ENCODE measurements around the gene ADAMTS15. TPM values are rescaled to one million over a fixed set of nuclear protein-coding genes. Genes with fewer than 3 reads are reported as not detected.

Gene ADAMTS15
- total RNA-seq, 4 donors from 2014 or later: 8.4 to 11.8 (median 9.5) TPM

DNA sequence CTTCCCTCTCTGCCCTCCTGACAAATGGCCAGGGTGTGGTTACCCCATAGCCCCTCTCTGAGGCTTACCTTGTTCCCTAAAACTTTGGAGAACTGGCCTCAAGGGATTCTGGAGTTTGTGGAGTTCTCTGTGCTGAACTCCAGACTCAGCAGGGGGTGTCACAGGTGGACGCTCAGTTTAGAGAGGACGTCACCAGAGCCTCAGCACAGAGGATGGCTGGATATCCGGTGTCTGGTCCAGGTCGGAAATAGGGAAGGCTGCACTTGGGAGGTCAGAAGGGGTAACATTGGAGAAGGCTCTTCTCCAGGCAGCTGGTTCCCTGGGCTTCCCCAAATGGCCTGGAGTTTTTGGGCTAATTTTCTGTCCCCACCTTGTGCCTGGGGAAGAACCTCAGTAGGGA is 64.2 kb downstream of the ADAMTS15 start:
- Histone ChIP-seq H3K27me3 (no peaks in the 10 kb centered on the region), H3K27ac (peak overlapping the region in 1 of 4 donors; percentile 15), H3K36me3 (no peaks in the 10 kb centered on the region), H3K4me1 (peaks cover 3 to 37% (median 5%) of the 10 kb centered on the region in 3 donors), H3K4me3 (no peak overlapping the region), H3K9me3 (no peaks in the 10 kb centered on the region)
- peak; percentile 32 for ATAC-seq
- 83% methylated on average over 2 of the region's 4 CpGs for WGBS, 2 donors (ENCODE audit: low coverage in 1 of 2)
- TF ChIP-seq POLR2A (IDR thresholded peaks at IDR 0.05) (no peak), POLR2AphosphoS5 (IDR thresholded peaks at IDR 0.05) (no peak), EP300 (IDR thresholded peaks at IDR 0.05) (no peak)
- TF ChIP-seq, protein P1, sequence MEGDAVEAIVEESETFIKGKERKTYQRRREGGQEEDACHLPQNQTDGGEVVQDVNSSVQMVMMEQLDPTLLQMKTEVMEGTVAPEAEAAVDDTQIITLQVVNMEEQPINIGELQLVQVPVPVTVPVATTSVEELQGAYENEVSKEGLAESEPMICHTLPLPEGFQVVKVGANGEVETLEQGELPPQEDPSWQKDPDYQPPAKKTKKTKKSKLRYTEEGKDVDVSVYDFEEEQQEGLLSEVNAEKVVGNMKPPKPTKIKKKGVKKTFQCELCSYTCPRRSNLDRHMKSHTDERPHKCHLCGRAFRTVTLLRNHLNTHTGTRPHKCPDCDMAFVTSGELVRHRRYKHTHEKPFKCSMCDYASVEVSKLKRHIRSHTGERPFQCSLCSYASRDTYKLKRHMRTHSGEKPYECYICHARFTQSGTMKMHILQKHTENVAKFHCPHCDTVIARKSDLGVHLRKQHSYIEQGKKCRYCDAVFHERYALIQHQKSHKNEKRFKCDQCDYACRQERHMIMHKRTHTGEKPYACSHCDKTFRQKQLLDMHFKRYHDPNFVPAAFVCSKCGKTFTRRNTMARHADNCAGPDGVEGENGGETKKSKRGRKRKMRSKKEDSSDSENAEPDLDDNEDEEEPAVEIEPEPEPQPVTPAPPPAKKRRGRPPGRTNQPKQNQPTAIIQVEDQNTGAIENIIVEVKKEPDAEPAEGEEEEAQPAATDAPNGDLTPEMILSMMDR (IDR thresholded peaks at IDR 0.05): no peak

DNA sequence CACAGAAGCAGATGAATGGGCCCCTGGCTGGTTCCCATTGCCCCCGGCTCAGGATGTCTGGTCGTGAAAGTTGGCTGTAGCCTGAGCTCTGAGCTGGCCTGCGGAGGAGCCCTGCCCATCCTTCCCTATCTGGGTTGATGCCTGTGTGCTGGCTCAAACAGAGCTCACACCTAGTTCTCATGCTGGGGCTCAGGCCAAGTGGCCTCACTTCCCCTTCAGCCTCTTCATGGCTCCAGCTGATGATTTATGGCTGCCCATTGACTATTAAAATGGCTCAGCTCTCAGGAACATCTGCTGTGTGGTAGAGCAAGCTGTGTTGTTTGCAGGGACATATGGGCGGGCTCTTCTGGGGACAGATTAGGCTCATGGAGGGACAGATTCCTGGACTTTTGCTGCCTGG is 64.7 kb downstream of the ADAMTS15 start:
- ATAC-seq: peak; percentile 46
- peaks cover 3 to 37% (median 5%) of the 10 kb centered on the region in 3 donors for H3K4me1 ChIP-seq
- H3K9me3 ChIP-seq: no peaks in the 10 kb centered on the region
- TF ChIP-seq, protein P1 (IDR thresholded peaks at IDR 0.05): no peak
- TF ChIP-seq EP300 (IDR thresholded peaks at IDR 0.05) (no peak), POLR2A (IDR thresholded peaks at IDR 0.05) (no peak), POLR2AphosphoS5 (IDR thresholded peaks at IDR 0.05) (no peak)
- H3K27me3 ChIP-seq: no peaks in the 10 kb centered on the region
- no peaks in the 10 kb centered on the region for H3K36me3 ChIP-seq
- peak overlapping the region in 1 of 4 donors; percentile 15 for H3K27ac ChIP-seq
- no peak overlapping the region for H3K4me3 ChIP-seq
- WGBS, 2 donors (ENCODE audit: low coverage in 1 of 2): 24 to 86% methylated on average over 3 of the region's 4 CpGs

DNA sequence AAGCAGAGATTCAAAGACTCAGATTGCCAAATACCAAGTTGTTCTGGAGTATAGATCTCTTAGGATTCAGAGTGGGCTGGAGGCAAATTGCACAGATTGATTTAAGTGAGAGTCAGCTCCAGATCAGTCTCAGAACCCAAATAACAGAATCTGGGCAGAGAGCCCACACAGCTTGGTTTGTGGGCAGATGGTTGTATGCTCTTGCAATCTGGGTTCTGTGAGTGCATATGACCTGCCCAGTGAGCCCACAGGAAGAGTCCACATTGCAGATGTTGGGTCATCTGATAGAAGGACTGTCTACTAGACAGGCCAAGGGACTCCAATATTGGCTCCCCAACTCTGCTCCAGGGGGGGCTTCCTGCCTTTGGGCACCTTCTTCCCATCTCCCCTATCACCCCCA is 65.9 kb downstream of the ADAMTS15 start:
- Histone ChIP-seq H3K27ac (no peak overlapping the region), H3K4me1 (peaks cover 3 to 37% (median 5%) of the 10 kb centered on the region in 3 donors), H3K36me3 (no peaks in the 10 kb centered on the region), H3K4me3 (no peak overlapping the region), H3K9me3 (no peaks in the 10 kb centered on the region), H3K27me3 (no peaks in the 10 kb centered on the region)
- TF ChIP-seq POLR2AphosphoS5 (IDR thresholded peaks at IDR 0.05): no peak
- TF ChIP-seq, protein P1 (IDR thresholded peaks at IDR 0.05): no peak
- TF ChIP-seq EP300 (IDR thresholded peaks at IDR 0.05): no peak
- TF ChIP-seq POLR2A (IDR thresholded peaks at IDR 0.05): no peak
- no peak for ATAC-seq

DNA sequence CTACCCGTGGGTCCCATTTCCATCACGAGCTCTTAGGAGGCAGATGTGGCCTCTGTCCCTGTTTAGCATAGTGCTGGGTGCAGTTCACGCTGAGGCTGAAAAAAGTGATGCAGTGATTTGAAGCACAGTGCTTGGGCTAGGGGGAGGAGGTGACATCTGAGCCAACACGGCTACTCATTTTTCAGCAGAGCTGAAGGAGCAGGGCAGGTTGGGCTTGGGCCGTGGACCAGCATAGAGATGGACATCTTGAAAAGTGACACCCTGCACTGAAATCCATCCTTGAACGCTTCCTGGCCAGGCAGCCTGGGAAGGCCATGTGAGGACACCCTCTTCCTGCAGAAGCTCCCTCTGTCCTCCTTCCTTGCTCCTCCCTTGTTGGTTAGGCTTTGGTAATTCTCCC is 66.4 kb downstream of the ADAMTS15 start:
- H3K9me3 ChIP-seq: no peaks in the 10 kb centered on the region
- 73 to 88% methylated on average over 2 to 6 of the region's 6 CpGs for WGBS, 2 donors (ENCODE audit: low coverage in 1 of 2)
- H3K4me3 ChIP-seq: no peak overlapping the region
- H3K36me3 ChIP-seq: no peaks in the 10 kb centered on the region
- ATAC-seq: no peak
- no peak for TF ChIP-seq POLR2AphosphoS5 (IDR thresholded peaks at IDR 0.05)
- TF ChIP-seq EP300 (IDR thresholded peaks at IDR 0.05): no peak
- TF ChIP-seq POLR2A (IDR thresholded peaks at IDR 0.05): no peak
- TF ChIP-seq, protein P1 (IDR thresholded peaks at IDR 0.05): no peak
- H3K27ac ChIP-seq: no peak overlapping the region
- H3K27me3 ChIP-seq: no peaks in the 10 kb centered on the region
- peaks cover 3 to 36% (median 5%) of the 10 kb centered on the region in 3 donors for H3K4me1 ChIP-seq

DNA sequence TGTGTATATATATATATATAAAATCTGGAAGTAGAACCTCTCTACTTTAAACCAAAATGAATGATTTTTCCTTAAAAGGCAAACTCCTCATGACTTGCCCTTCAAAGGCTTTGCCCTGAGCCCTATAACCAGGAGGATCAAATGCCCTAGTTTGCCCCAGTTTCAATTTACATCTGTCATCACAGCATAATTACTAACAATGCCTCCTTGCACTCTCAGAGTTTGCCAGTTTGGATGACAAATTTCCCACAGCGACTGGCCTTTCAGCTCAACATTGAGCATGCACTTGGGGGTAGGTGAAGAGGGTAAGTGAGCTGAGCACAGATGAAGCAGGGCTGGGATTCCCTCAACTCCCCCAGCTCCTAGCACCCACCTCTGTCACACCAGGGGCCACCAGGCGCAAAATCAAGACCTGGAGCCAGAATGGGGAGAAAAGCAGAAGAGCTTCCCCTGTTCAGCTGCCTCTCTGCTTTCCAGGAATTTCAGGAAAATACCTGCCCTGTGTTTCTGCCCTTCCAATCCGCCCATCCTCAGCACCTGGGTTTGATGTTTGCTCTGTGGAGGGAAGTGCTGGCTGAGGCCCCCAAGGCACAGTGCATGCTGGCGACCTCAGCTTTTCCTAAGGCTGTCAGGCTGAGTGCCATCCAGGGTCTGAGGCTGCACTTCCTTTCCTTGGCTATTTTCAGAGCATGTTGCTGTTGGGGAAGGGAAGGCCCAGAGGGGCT is 67.5 kb downstream of the ADAMTS15 start:
- WGBS, 2 donors (ENCODE audit: low coverage in 1 of 2): no CpG with 5 or more reads among the region's 4 CpGs
- TF ChIP-seq, protein P1 (IDR thresholded peaks at IDR 0.05): no peak
- TF ChIP-seq POLR2A (IDR thresholded peaks at IDR 0.05) (no peak), POLR2AphosphoS5 (IDR thresholded peaks at IDR 0.05) (no peak), EP300 (IDR thresholded peaks at IDR 0.05) (no peak)

More for the DNA sequence above, 67.5 kb downstream of the ADAMTS15 start:
- no peak overlapping the region for H3K27ac ChIP-seq
- H3K36me3 ChIP-seq: no peaks in the 10 kb centered on the region
- H3K27me3 ChIP-seq: no peaks in the 10 kb centered on the region
- no peak overlapping the region for H3K4me3 ChIP-seq
- H3K4me1 ChIP-seq: peaks cover 0 to 25% (median 0%) of the 10 kb centered on the region in 3 donors
- no peaks in the 10 kb centered on the region for H3K9me3 ChIP-seq
- ATAC-seq: no peak
